NCI-H82 treated with DMSO at 0.1 percent for 48 hours (cell line): Measurements from ENCODE around the gene TSR3.

ENCODE experiments used
- DNase-seq: peaks from one replicate; lab custom pipeline; 2025; ENCODE audit not compliant: unreplicated experiment; lab: John Stamatoyannopoulos, UW

Gene TSR3

DNA sequence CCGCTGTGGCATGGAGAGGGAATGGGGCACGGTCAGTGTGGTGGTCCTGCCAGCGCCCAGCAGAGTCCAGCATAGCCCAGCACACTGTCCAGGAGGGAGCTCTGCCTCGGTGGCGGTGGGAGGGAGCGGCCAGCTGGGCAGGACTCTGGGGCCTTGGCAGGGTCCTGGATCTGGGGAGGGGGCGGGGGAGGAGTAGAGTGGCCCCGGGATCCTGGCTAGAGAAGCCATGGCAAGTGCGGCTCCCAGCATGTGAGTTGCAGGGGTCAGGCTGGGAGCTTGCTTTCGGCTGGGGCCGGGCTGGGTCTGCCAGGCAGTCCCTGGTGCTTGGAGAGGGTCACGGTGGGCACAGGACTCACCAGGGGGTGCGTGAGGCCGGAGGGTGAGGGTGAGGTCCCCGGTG is 3.9 kb upstream of the TSR3 start:
- DNase-seq = no peak

DNA sequence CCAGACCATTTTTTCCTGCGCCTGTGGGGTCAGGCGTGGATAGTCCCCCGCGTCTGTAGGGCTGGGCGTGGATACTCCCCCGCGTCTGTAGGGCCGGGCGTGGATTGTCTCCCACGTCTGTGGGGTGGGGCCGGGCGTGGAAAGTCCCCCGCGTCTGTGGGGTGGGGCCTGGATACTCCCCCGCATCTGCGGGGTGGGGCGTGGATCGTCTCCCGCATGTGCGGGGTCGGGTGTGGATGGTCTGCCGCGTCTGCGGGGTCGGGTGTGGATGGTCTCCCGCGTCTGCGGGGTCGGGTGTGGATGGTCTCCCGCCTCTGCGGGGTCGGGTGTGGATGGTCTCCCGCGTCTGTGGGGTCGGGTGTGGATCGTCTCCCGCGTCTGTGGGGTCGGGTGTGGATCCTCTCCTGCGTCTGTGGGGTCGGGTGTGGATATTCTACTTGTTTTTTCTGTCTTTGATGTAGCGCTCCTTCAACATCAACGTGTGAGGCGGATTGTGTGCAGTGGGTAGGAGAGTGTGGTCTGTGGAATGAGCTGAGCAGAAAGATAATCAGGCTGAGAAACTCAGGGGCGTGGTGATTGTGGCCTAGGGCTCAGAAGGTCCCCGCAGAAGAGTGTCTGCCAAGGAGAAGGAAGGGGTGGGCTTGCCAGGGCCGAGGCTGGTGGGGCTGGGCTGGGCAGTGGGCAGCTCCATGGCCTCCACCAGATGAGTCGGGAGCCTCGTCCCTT is 3.3 kb upstream of the TSR3 start:
- no peak for DNase-seq

DNA sequence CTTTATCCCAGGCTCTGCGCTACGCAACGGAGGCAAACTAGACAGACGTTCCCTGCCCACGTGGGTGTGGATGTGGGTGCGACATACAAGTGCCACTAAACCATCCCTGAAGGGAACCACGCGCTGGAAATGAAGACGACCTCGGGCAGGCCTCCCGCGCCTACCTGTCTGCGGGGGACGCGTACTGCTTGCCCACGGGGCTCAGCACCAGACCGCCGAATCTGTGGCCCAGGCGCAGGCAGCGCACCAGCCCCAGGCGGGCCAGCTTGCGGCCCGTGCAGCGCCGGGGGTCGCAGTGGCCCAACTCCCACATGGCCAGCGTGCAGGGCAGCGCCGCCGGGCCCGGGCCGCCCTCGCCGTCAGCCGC is 480 bp downstream of the TSR3 start:
- no peak for DNase-seq

DNA sequence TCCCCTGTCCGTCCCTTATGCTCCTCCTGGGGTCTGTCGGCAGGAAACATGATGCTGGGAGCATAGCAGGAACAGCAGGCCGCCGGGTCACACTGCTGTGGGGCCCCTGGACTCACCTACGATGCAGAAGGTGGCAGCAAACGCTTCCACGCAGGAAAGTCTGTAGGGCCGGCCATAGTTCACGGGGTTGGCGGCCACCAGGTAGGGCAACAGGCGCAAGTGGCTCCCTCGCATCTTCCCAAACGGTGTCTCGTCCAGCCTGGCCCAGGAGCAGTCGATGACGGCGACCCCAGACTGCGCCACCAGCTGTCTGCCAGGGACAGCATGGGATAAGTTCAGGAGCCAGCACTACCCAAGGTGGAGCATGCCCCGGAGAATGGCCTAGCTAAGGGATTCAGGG is 987 bp downstream of the TSR3 start:
- no peak for DNase-seq

DNA sequence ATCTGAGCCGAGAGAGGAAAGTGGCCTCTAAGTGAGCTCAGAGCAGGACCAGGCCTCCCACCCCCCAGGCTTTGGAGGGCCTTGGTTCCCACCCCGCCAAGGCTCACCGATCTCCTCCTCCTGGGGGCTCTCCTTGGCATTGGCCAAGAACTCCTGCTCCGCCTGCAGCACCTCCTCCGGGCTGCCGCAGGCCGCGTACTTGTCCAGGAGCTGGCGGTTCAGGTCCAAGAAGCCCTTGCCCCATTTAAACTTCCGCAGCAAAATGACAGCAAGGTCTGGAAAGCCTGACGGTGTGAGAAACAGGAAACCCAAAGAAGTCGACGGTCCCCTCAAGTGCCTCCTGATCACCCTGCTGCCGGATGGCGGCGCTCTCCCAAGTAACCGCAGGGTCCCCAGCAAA is 1.7 kb downstream of the TSR3 start:
- no peak for DNase-seq

DNA sequence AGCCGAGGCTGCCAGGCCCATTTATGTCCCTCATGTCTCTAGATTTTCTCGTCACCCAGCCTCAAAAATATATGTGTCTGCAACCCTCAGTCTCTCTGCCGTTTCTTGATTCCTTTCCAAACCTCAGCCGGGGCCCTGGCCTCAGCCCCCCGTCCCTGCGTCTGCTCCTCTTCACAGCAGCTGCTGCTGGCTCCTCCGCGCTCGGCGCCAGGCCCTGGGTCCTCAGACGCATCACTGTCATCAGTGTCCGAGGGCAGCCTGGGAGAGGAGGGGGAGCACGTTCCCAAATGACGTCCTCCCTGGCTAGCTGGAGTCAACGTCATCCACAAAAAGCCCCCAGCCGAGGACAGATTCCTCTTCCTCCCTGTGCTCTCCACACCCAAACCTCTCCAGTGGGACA is 2.3 kb downstream of the TSR3 start:
- DNase-seq = no peak

DNA sequence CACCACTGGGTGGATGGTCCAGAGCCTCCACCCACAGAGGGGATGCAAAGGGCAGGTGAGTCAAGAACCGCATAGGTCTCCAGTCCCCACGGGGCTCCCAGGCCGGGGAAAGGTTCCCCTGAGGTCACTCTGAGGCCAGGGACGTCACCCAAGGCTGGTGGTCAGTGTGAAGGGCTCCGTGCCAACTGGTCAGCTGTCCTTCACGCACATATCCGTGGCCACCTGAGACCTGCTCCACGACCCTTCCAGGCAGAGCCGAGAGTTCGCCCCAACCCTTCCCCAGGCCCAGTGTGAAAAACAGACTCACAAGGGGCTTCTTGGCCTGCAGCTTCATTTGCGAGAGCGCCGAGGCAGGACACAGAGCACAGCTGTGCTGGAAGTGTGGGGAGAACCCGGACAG is 2.8 kb downstream of the TSR3 start:
- DNase-seq = no peak

DNA sequence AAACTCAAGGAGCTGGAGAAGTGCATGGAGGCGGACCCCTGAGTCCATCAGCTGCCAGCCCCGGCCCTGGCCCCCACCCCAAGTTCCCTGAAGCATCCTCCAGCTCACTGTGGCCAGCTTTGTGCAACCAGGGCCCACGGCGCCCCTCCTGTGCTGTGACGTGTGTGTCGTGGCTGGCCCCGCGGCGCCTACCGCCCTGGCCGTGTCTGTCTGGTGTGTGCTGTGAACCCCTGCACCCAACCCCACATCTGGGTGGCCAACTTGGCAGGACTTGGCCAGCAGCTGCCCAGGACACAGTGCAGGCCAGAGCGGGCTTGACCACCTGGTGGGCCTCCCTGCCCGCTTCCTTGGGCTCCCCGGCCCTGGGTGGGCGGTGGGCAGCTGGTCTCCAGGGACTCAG is 3.2 kb downstream of the TSR3 start:
- no peak for DNase-seq

DNA sequence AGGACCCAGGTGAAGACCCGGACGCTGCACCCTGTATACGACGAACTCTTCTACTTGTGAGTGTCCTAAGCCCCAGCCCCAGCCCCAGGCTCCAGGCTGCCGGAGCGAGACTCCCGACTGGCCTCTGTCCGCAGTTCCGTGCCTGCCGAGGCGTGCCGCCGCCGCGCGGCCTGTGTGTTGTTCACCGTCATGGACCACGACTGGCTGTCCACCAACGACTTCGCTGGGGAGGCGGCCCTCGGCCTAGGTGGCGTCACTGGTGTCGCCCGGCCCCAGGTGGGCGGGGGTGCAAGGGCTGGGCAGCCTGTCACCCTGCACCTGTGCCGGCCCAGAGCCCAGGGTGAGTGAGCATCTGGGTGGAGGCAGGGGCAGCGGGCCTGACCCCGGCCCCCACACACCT is 3.7 kb downstream of the TSR3 start:
- DNase-seq = no peak

DNA sequence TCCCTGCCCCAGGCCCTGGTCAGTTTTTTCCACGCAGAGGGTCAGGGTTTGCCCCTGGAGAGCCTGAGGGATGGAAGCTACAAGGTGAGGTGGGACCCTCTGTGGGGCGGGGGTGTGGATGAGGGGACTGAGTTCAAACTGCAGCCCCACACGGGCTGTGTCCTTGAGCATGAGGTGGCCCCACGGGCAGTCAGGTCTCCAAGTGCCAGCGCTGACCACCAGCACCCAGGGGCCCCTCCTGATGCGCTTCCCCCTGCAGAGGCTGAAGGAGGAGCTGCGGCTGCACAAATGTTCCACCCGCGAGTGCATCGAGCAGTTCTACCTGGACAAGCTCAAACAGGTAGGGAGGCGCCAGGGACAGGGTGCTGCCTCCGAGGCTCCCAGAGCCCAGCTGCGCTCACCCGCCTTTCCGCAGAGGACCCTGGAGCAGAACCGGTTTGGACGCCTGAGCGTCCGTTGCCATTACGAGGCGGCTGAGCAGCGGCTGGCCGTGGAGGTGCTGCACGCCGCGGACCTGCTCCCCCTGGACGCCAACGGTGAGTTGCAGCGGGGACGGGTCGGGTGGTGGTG is 4.3 kb downstream of the TSR3 start:
- no peak for DNase-seq

DNA sequence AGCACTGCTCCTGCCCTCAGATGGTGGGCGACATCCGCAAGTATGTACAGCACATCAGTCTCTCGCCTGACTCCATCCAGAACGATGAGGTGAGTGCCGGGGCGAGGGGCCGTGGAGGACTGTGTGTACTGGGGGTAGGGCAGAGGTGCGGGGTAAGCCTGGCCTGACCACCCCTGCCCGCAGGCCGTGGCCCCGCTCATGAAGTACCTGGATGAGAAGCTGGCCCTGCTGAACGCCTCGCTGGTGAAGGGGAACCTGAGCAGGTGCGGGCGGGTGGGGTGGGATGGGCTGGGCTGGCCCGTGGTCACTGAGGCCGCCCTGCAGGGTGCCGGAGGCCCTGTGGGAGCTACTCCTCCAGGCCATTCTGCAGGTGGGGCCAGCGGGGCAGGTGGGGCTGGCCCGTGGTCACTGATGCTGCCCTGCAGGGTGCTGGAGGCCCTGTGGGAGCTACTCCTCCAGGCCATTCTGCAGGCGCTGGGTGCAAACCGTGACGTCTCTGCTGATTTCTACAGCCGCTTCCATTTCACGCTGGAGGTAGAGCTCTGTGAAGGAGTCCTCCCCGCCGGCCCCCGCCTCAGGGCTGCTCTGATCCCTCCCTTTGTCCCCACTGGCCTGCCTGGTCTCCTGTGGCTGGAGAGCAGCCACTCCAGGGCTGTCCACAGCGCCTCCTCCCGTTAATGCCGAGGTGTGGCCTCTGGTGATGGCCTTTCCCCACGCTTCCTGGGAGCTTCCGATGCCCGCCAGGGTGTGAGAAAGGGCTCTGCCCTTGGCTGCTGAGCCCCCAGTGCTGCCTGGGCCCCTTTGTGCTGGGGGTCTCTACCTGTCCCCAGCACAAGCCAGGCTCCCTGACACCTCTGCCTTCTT is 5.0 kb downstream of the TSR3 start:
- no peak for DNase-seq

DNA sequence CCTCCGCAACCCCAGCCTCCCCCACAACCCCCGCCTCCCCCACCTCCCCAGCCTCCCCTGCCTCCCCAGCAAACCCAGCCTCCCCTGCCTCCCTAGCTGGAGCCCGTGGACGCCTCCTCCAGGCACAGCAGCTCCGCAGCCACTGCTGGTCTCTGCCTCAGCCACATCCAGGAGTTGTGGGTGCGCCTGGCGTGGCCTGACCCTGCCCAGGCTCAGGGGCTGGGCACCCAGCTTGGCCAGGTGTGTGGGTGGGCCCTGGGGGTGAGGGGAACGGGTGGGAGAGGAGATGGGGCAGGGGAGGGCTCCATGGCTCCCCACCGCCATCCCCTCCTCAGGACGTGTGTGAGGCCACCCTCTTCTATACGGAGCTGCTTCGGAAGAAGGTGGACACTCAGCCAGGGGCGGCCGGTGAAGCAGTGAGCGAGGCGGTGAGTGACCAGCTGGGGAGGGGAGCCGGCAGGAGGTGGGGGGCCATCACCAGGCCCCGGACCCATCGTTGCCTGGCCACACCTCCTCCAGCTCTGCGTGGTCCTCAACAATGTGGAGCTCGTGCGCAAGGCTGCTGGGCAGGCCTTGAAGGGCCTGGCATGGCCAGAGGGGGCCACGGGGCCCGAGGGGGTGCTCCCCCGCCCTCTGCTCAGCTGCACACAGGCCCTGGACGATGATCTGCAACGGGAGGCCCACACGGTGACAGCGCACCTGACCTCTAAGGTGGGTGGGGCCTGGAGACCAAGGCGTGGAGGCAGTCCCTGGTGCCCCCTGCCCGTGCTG is 5.8 kb downstream of the TSR3 start:
- no peak for DNase-seq

DNA sequence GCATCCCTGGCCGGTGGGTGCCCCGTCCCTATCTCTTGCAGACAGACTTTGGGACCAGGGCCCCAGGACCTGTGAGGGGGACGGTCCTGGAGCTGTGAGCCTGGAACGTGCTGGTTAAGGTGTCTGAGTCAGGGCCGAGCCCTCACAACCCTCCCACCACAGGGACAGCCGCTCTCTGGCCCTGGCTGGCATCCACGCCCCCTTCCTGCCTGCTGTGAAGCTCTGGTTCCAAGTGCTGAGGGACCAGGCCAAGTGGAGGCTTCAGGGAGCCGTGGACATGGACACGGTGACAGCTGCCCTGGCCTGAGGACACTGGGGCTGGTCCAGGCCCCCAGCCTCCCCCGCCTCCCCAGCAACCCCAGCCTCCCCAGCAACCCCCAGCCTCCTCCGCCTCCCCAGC is 6.6 kb downstream of the TSR3 start:
- DNase-seq = no peak

DNA sequence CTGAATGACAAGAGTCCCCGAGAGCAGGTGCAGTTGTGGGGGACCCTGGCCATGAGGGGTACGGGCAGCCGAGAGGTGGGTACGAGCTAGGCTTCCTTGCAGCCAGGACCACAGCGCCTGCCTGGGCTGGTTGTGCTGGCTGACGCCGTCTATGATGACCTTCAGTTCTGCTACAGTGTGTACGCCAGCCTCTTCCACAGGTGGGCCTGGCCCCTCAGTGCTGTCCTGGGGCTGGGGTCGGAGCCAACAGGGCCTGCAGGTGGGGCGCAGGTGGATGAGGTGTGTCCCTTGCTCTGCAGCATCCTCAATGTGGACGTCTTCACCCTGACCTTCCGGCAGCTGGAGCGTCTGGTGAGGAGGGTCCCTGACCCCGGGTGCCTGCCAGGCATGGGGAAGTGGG is 7.2 kb downstream of the TSR3 start:
- DNase-seq = no peak

DNA sequence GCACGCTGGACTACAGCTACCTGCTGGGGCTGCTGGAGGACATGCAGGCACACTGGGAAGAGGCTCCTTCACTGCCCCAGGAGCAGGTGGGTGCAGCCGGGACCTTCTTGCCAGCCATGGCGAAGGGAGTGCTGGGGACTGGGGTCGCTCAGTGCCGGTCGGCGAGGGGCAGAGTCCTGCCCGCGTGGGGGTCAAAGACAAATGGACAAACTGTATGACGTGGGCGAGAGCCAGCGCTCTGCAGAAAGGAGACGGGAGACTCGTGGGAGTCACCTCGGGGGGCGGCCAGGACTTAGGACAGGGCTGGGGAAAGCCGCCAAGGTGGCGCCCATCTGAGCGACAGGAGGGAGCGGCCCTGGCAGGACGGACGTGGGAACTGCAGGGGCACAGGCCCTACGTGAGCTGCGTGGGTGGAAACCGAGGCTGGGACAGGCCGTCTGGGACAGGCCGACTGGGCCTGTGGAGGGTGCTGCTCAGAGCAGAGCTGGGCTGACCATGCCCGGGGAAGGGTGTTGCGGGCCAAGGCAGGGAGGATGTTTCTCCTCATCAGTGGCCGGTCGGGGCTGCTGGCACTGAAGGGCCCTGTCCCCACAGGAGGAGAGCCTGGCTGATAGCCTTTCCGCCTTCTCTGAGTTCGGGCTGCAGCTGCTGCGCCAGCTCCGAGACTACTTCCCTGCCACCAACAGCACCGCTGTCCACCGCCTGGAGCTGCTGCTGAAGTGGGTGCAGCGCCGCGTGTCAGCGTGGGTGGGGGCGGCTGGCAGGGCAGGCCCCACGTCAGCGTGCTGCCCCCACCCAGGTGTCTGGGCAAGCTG is 8.0 kb downstream of the TSR3 start:
- DNase-seq = no peak

DNA sequence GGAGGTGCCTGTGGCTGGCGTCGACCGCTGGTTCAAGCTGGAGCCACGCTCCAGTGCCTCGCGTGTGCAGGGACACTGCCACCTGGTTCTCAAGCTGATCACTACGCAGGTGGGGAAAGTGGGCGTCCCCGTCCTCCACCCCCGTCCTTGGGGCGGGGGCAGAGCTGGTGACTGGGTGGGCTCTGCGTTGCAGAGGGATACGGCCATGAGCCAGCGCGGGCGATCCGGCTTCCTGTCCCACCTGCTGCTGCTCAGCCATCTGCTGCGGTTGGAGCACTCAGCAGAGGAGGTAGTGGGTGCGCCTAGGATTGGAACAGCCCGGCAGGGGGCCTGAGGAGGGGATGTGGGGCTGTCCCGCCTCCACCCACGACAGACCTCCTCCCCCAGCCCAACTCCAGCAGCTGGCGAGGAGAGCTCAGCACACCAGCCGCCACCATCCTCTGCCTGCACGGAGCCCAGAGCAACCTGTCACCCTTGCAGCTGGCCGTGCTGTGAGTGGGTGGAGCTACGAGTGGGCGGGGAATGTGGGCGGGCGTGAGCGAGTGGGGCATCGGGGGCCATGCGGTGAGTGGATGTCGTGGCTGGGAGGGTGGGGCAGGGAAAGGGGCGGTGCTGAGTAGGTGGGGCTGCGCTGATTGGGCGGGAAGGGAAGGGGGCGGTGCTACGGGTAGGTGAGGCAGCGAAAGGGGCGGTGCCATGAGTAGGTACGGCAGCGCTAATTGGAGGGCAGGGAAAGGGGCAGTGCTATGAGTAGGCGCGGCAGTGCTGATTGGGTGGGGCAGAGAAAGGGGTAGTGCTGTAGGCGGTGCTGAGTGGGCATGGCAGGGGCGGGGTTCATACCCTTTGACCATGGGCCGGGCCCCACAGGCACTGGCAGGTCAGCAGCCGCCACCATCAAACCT is 8.9 kb downstream of the TSR3 start:
- DNase-seq = peak; percentile 98

DNA sequence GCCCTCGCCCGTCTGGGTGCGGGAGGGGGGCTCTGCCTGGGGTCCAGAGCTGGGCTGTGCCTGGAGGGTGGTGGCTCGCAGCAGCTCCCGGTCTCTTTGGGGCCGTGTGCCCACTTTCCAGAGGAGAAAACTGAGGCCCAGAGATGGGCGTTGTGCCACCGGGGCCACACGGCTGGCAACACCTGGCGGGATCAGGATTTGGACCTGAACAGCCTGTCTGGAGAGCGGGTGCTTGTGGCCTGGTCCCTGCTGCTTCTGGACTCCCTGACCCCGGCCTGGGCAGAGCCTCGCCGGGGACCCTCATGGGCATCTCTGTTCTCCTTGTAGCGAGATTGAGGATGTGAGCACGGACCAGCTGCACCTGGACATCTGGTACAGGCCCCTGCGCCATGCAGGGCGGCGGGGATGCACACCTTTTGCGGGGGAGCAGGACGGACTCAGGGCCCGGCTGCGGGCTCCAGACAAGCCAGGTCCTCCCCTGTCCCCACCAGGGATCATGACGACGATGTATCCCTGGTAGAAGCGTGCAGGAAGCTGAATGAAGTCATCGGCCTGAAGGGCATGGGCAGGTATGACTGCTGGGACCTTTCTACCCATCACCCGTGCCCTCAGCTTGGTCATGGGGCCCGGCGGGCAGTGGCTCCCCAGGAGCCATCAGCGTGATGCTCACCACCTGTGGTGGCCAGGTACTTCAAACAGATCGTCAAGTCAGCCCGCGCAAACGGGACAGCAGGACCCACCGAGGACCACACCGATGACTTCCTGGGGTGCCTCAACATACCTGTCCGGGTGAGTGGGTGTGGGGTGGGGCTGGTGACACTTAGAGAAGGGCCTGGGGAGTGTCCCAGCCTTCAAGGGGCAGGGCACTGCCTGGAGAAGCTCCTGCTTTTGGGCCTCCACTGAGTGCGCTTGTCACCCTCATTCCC is 9.9 kb downstream of the TSR3 start:
- DNase-seq = no peak

DNA sequence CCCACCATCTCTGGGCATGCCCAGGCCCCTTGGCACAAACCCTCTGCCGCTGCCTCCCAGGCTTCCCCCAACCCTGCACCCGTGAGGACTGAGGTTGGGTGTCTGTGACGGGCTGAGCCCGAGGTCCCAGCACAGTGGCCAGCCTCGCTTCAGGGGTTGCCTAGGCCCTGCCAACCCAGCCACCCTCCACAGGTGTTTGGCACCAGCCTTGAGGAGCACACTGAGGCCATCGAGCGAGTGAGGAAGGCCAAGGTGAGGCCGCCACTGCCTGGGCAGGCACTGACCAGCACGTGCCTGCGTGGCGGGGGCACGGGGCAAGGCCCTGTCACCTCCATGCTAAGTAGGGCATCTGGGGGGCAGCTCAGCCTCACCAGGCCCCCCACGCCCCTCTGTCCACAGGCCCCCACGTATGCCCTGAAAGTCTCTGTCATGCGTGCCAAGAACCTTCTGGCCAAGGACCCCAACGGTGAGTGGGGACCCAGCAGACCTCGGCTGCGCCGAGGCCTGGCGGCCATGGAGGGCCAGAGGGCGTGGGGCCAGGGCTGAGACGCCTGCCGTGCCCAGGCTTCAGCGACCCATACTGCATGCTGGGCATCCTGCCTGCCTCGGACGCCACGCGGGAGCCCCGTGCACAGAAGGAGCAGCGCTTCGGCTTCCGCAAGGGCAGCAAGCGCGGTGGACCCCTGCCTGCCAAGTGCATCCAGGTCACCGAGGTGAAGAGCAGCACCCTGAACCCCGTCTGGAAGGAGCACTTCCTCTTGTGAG is 10.8 kb downstream of the TSR3 start:
- DNase-seq = no peak
